K562 (cell line): Measurements from ENCODE around the gene ULK1. TPM values are rescaled to one million over a fixed set of nuclear protein-coding genes. Genes with fewer than 3 reads are reported as not detected.

Source experiments
- ATAC-seq: fragments of 200-7000 bp; cut with Tn5 transposase; 3 replicates; pipeline ENCODE4 v1.9.1; 2020; ENCODE audit warnings: moderate library complexity
- BruUV-seq: library from RNA; stranded (reverse); fragments of 400-500 nt; replicated peaks from 2 replicates; lab custom pipeline; 2021; lab: Mats Ljungman, UMichigan
- CTCF ChIA-PET: fragments of 300-600 bp; formaldehyde crosslinking; extraction: SDS; loops from one replicate; lab custom pipeline; 2021; ENCODE audit warnings: low intra/inter-chr PET ratio; lab: Yijun Ruan, JAX
- POLR2A ChIA-PET: fragments of 300-600, 350-650 bp; sonication (Branson Sonifier 250); formaldehyde crosslinking; extraction: SDS; loops from one replicate; lab custom pipeline; 2021; ENCODE audit warnings: antibody characterized with exemption, inconsistent platforms; lab: Yijun Ruan, JAX
- DNase-seq, 4 experiments: peaks; one replicate each; pipeline versions ENCODE4 v3.0.0 to v3.0.0-alpha.2; 2011 to 2018; ENCODE audit warnings: low spot score in 3 of 4, mixed read lengths in 3 of 4; ENCODE audit errors: extremely low read depth in 1 of 4
- FAIRE-seq: peaks from 2 replicates; lab custom pipeline; 2011; peaks lifted over from hg19 to GRCh38; lab: Jason Lieb, UNC
- H2AFZ ChIP-seq: 2 replicates; pipeline ENCODE4 v1.6.0; 2011; ENCODE audit warnings: low read depth, low read length, control low read depth, inconsistent platforms
- H3K27ac ChIP-seq: fragments of 200-600 bp; 3 replicates; pipeline ENCODE4 v1.8.0; 2011; ENCODE audit warnings: low read depth, mild to moderate bottlenecking, control low read depth, inconsistent platforms, low read length, moderate library complexity, mixed read lengths; ENCODE audit errors: extremely low read depth
- H3K27me3 ChIP-seq, 2 experiments: fragments of 300-600 bp in 1 of 2; 2 replicates in 1 of 2; 3 replicates in 1 of 2; pipeline versions ENCODE4 v1.6.0 to v1.8.0; 2011; ENCODE audit warnings: inconsistent platforms in 2 of 2, low read length in 2 of 2, mild to moderate bottlenecking in 1 of 2, mixed read lengths in 1 of 2, moderate library complexity in 1 of 2; ENCODE audit not compliant: control insufficient read depth in 2 of 2, insufficient read depth in 2 of 2
- H3K36me3 ChIP-seq: fragments of 300-600 bp; 3 replicates; pipeline ENCODE4 v1.8.0; 2011; ENCODE audit warnings: mild to moderate bottlenecking, low read length, inconsistent platforms; ENCODE audit not compliant: control insufficient read depth, insufficient read depth
- H3K4me1 ChIP-seq, 2 experiments: fragments of 200-600 bp in 1 of 2; replicated peaks in 1 of 2; 2 replicates in 1 of 2; 3 replicates in 1 of 2; pipeline versions ENCODE4 v1.5.1 to v1.8.0; 2011; ENCODE audit warnings: inconsistent platforms in 2 of 2, low read length in 2 of 2, mild to moderate bottlenecking in 1 of 2, mixed read lengths in 1 of 2, moderate library complexity in 1 of 2; ENCODE audit not compliant: control insufficient read depth in 2 of 2, insufficient read depth in 2 of 2
- H3K4me2 ChIP-seq: 2 replicates; pipeline ENCODE4 v1.6.1; 2011; ENCODE audit warnings: low read length, control low read depth, inconsistent platforms, mixed read lengths; ENCODE audit not compliant: insufficient read depth
- H3K4me3 ChIP-seq: fragments of 200-600 bp; sonication (generic), shearing (Covaris generic); 2 replicates; pipeline ENCODE4 v1.5.1; 2016; ENCODE audit warnings: control low read depth, inconsistent platforms
- H3K79me2 ChIP-seq: fragments of 200-600 bp; 3 replicates; pipeline ENCODE4 v1.8.0; 2011; ENCODE audit warnings: low read length, inconsistent platforms; ENCODE audit not compliant: control insufficient read depth, insufficient read depth
- H3K9ac ChIP-seq, 2 experiments: 2 replicates each; pipeline versions ENCODE4 v1.6.0 to v1.6.1; 2011; ENCODE audit warnings: low read depth in 2 of 2, low read length in 2 of 2, control low read depth in 1 of 2, inconsistent platforms in 1 of 2, mild to moderate bottlenecking in 1 of 2, mixed read lengths in 1 of 2; ENCODE audit not compliant: insufficient read depth in 1 of 2
- H3K9me1 ChIP-seq: one replicate; pipeline ENCODE4 v1.6.0; 2011; ENCODE audit warnings: inconsistent platforms, mild to moderate bottlenecking, low read length, moderate library complexity; ENCODE audit not compliant: control insufficient read depth, insufficient read depth
- H3K9me3 ChIP-seq: replicated peaks from 2 replicates; pipeline ENCODE4 v1.5.1; 2011; ENCODE audit warnings: low read depth, low read length, inconsistent platforms; ENCODE audit not compliant: control insufficient read depth, insufficient read depth
- H4K20me1 ChIP-seq: replicated peaks from 2 replicates; pipeline ENCODE4 v1.6.1; 2011; ENCODE audit warnings: low read length, inconsistent platforms, mixed read lengths; ENCODE audit not compliant: control insufficient read depth, insufficient read depth
- CHD4 ChIP-seq: fragments of 200-600 bp; sonication (generic); IDR thresholded peaks from 3 replicates; pipeline ENCODE4 v1.6.1; 2012; ENCODE audit warnings: low read depth, mild to moderate bottlenecking, mixed read lengths, low read length, inconsistent platforms; ENCODE audit not compliant: insufficient read depth, insufficient replicate concordance, poor library complexity, severe bottlenecking
- JUND ChIP-seq, 2 experiments: IDR thresholded peaks; 2 replicates in 1 of 2; 3 replicates in 1 of 2; pipeline ENCODE4 v1.6.1; 2011; ENCODE audit warnings: borderline replicate concordance in 2 of 2, low read depth in 2 of 2, low read length in 2 of 2, improper control_type of control experiment in 1 of 2, missing biosample characterization in 1 of 2, missing genetic modification characterization in 1 of 2, missing genetic modification reagents in 1 of 2
- KDM5B ChIP-seq: fragments of 200-600 bp; sonication (generic); IDR thresholded peaks from 2 replicates; pipeline ENCODE4 v1.6.1; 2012; ENCODE audit warnings: low read depth, mild to moderate bottlenecking, moderate library complexity, low read length, control low read depth, inconsistent platforms; ENCODE audit not compliant: insufficient replicate concordance
- NFE2L1 ChIP-seq: fragments of 450-650 bp; IDR thresholded peaks from 2 replicates; pipeline ENCODE4 v1.6.1; 2016; ENCODE audit warnings: missing genetic modification characterization, low read depth, mild to moderate bottlenecking, missing compliant biosample characterization, moderate library complexity, borderline replicate concordance
- PCBP1 ChIP-seq: fragments of 200-400 bp; formaldehyde crosslinking; IDR thresholded peaks from 2 replicates; pipeline ENCODE4 v1.6.1; 2018; ENCODE audit warnings: mild to moderate bottlenecking, low read depth, low read length; ENCODE audit not compliant: poor library complexity, severe bottlenecking
- POLR2AphosphoS2 ChIP-seq: IDR thresholded peaks from 2 replicates; pipeline ENCODE4 v1.6.1; 2012; ENCODE audit warnings: low read length, improper control_type of control experiment
- POLR2G ChIP-seq: fragments of 200-400 bp; formaldehyde crosslinking; IDR thresholded peaks from 2 replicates; pipeline ENCODE4 v1.6.1; 2017; ENCODE audit warnings: low read depth, mild to moderate bottlenecking, antibody characterized with exemption, low read length, moderate library complexity
- SNAPC5 ChIP-seq: fragments of 250-450 bp; sonication (Bioruptor Pico); IDR thresholded peaks from 2 replicates; pipeline ENCODE4 v1.8.0; 2021; ENCODE audit warnings: moderate library complexity, mild to moderate bottlenecking, inconsistent platforms
- SRSF9 ChIP-seq: fragments of 200-400 bp; formaldehyde crosslinking; IDR thresholded peaks from 2 replicates; pipeline ENCODE4 v1.6.1; 2017; ENCODE audit warnings: low read depth, low read length, borderline replicate concordance
- ZFP1 ChIP-seq: fragments of 450-650 bp; formaldehyde crosslinking; IDR thresholded peaks from 2 replicates; pipeline ENCODE4 v1.4.0; 2020; ENCODE audit warnings: mild to moderate bottlenecking, mixed read lengths
- ZNF146 ChIP-seq: IDR thresholded peaks from one replicate; pipeline ENCODE4 v1.6.1; 2018; ENCODE audit warnings: missing compliant biosample characterization; ENCODE audit not compliant: unreplicated experiment
- ZNF212 ChIP-seq: fragments of 450-650 bp; formaldehyde crosslinking; IDR thresholded peaks from 2 replicates; pipeline ENCODE4 v1.4.0; 2020; ENCODE audit warnings: mild to moderate bottlenecking
- ZNF668 ChIP-seq: fragments of 250-450 bp; sonication (Bioruptor Pico); IDR thresholded peaks from 2 replicates; pipeline ENCODE4 v1.8.0; 2022; ENCODE audit warnings: mild to moderate bottlenecking, inconsistent platforms
- ZSCAN29 ChIP-seq: fragments of 450-650 bp; IDR thresholded peaks from 2 replicates; pipeline ENCODE4 v1.6.1; 2017
- WGBS: fragments of 100-300 bp; shearing (Covaris generic); methylation state at CpG from one replicate; pipeline ENCODE4 v1.1.6; 2016; ENCODE audit warnings: low coverage, mixed read lengths; ENCODE audit not compliant: insufficient coverage; ENCODE audit errors: missing lambda C conversion rate; 5-methylcytosine and 5-hydroxymethylcytosine counted together
- in situ Hi-C: fragments of 300-500 bp; cut with MboI; formaldehyde crosslinking; loops from 4 replicates; pipeline ENCODE4 v1.15.0; 2018; ENCODE audit warnings: inconsistent platforms, mixed read lengths
- intact Hi-C: fragments of 100-400 bp; cut with micrococcal nuclease; formaldehyde crosslinking; loops from 2 replicates; pipeline ENCODE4 v1.14.2; 2022
- polyA plus RNA-seq, 8 experiments: library from polyadenylated mRNA; depleted of rRNA in 4 of 8; stranded (reverse) in 5 of 8; unstranded in 3 of 8; fragments of >200 nt; fragmentation: Nextera tagmentation in 2 of 8; fragmentation: Illumina TruSeq in 1 of 8; extraction: Ambion mirVana in 2 of 8; extraction: Trizol in 1 of 8; gene quantifications; 2 replicates each; pipeline versions ENCODE4 v1.2.1 to v1.2.3, GENCODE V29; 2011 to 2014; ENCODE audit warnings: inconsistent platforms in 1 of 8, missing spikeins in 1 of 8
- total RNA-seq, 7 experiments: library from RNA; depleted of rRNA in 6 of 7; stranded (reverse); fragments of >200 nt in 6 of 7; fragmentation: Illumina TruSeq in 2 of 7; extraction: Trizol in 2 of 7; gene quantifications; 2 replicates each; pipeline versions ENCODE4 v1.2.1 to v1.2.3, GENCODE V29; 2011 to 2021; ENCODE audit warnings: low replicate concordance in 1 of 7

Gene ULK1
- total and polyA plus RNA-seq, 9 of the 15 experiments (the other 6 are each of a cell fraction or from before 2014, with no cell fraction given) = 0.15 to 29.4 (median 2.5) TPM

DNA sequence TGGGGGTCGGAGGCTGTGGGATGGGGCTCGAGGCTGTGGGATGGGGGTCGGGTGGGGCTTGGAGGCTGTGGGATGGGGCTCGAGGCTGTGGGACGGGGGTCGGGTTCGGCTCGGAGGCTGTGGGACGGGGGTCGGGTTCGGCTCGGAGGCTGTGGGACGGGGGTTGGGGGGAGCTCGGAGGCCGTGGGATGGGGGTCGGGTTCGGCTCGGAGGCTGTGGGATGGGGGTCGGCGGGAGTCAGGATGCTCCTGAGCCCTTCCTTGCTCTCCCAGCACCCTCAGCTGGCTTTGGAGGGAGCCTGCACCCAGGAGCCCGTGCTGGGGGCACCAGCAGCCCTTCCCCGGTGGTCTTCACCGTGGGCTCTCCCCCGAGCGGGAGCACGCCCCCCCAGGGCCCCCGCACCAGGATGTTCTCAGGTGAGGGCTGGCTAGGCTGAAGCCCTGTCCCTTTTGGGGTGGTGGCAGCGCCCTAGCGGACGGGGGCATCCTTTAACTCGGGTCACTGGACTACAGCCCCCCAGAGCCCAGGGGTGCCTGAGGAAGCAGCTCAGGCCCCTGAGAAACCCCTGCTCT, 22.8 kb downstream of the ULK1 start:
- Histone ChIP-seq H4K20me1 (no peaks in the 10 kb centered on the region), H3K27ac (no peak overlapping the region), H3K79me2 (no peaks in the 10 kb centered on the region), H3K9me3 (no peaks in the 10 kb centered on the region), H3K4me3 (no peak overlapping the region), H3K4me2 (no peak overlapping the region), H3K9me1 (no peaks in the 10 kb centered on the region), H3K9ac (no peak overlapping the region), H3K36me3 (peaks cover 16% of the 10 kb centered on the region; the same call in 1 of the 3 replicates), H2AFZ (no peak overlapping the region), H3K27me3 (no peaks in the 10 kb centered on the region), H3K4me1 (peaks cover 0 to 31% of the 10 kb centered on the region in 2 experiments; a peak in 2 of 5 replicates)
- ATAC-seq = no peak
- BruUV-seq = no TSS peak
- intact Hi-C loops (no loop called here), in situ Hi-C loops (no loop called here)
- DNase-seq = no peak
- ChIA-PET CTCF (no interaction called here), POLR2A (interaction anchor here (0.6 to 0.7 kb wide), 2 partner anchors 14 to 34 kb away, joined by 3 to 4 read pairs; no protein-coding TSS in a partner anchor)
- TF ChIP-seq NFE2L1 (tag) (no peak), ZNF212 (no peak), PCBP1 (peak; percentile 10)
- no peak for FAIRE-seq
- 85% methylated on average over 7 of the region's 31 CpGs for WGBS

GRCh38 chr12:131917711-131918306, 23.4 kb downstream of the ULK1 start:
- CTCF ChIA-PET = no interaction called here
- FAIRE-seq = no peak
- ATAC-seq = no peak
- no peak overlapping the region for H2AFZ ChIP-seq
- no peaks in the 10 kb centered on the region for H3K79me2 ChIP-seq
- intact Hi-C loops = no loop called here
- no peaks in the 10 kb centered on the region for H3K9me1 ChIP-seq
- peaks cover 16% of the 10 kb centered on the region; the same call in 1 of the 3 replicates for H3K36me3 ChIP-seq
- POLR2A ChIA-PET = interaction anchor here (0.6 kb wide), 1 partner anchor 15 kb away, joined by 4 read pairs; no protein-coding TSS in a partner anchor
- H3K9ac ChIP-seq = no peak overlapping the region
- in situ Hi-C loops = no loop called here
- no peaks in the 10 kb centered on the region for H3K27me3 ChIP-seq
- no peak overlapping the region for H3K4me3 ChIP-seq
- H3K9me3 ChIP-seq = no peaks in the 10 kb centered on the region
- H3K27ac ChIP-seq = no peak overlapping the region
- no peaks in the 10 kb centered on the region for H4K20me1 ChIP-seq
- BruUV-seq = no TSS peak
- 87% methylated on average over 16 of the region's 18 CpGs for WGBS
- no peak for DNase-seq
- peaks cover 0 to 28% of the 10 kb centered on the region in 2 experiments; a peak in 2 of 5 replicates for H3K4me1 ChIP-seq
- H3K4me2 ChIP-seq = no peak overlapping the region
- TF ChIP-seq ZFP1 (CRISPR knock-in tag) (no peak), ZNF668 (CRISPR knock-in tag) (no peak), ZNF146 (CRISPR knock-in tag) (no peak), JUND (IDR thresholded peaks at IDR 0.05; ENCODE audit: borderline replicate concordance, low read depth, low read length) (no peak), JUND (tag; IDR thresholded peaks at IDR 0.05; ENCODE audit: borderline replicate concordance, low read depth, low read length) (no peak), CHD4 (no peak), POLR2AphosphoS2 (peak; percentile 39; the same call in 1 of the 2 replicates), KDM5B (no peak), SNAPC5 (CRISPR knock-in tag) (no peak), POLR2G (0 out of 2 replicates have a peak, but pooled peaks have one; percentile 7), ZSCAN29 (no peak), SRSF9 (no peak)
